Glomerular endothelial cell (primary cell): ENCODE data around the gene STING1. TPM values are rescaled to one million over a fixed set of nuclear protein-coding genes. Genes with fewer than 3 reads are reported as not detected.

ENCODE experiments used
- DNase-seq: peaks from one replicate; pipeline ENCODE4 v3.0.0-alpha.2; 2011; ENCODE audit warnings: low read depth, low spot score; ENCODE audit errors: extremely low read depth
- total RNA-seq: library from RNA; depleted of rRNA; stranded (reverse); fragments of >200 nt; gene quantifications from 2 replicates; pipeline ENCODE4 v1.2.3, GENCODE V29; 2015

Gene STING1
- total RNA-seq, 1 donor from 2014 or later: 58.0 TPM

- DNase-seq: no peak
Observed at GRCh38 chr5:139468421-139468931, 14.1 kb downstream of the STING1 start.

GRCh38 chr5:139462586-139463276 lies 19.8 kb downstream of the STING1 start, which contains the start of gene ECSCR:
TSS of gene ECSCR (minus strand) at chr5:139462743. CDS start at chr5:139462670, 73 bp downstream.
- no peak for DNase-seq

GRCh38 chr5:139461698-139462097 lies 20.9 kb downstream of the STING1 start:
- DNase-seq: peak; percentile 68

GRCh38 chr5:139461176-139461575 lies 21.4 kb downstream of the STING1 start:
- no peak for DNase-seq

- no peak for DNase-seq
Observed at GRCh38 chr5:139460455-139460854, 22.1 kb downstream of the STING1 start.

GRCh38 chr5:139459451-139459934 lies 23.1 kb downstream of the STING1 start:
- DNase-seq: no peak

- no peak for DNase-seq
Observed at GRCh38 chr5:139458580-139459407, 23.8 kb downstream of the STING1 start.

GRCh38 chr5:139457653-139458306 lies 24.8 kb downstream of the STING1 start:
- no peak for DNase-seq

GRCh38 chr5:139457241-139457640 lies 25.3 kb downstream of the STING1 start:
- no peak for DNase-seq

- no peak for DNase-seq
Observed at GRCh38 chr5:139456776-139457175, 25.8 kb downstream of the STING1 start.

GRCh38 chr5:139454568-139455290 lies 27.8 kb downstream of the STING1 start:
- DNase-seq: no peak

GRCh38 chr5:139453683-139454567 lies 28.6 kb downstream of the STING1 start:
- no peak for DNase-seq

GRCh38 chr5:139451878-139452660 lies 30.5 kb downstream of the STING1 start:
- DNase-seq: no peak

- DNase-seq: no peak
Observed at GRCh38 chr5:139451176-139451575, 31.4 kb downstream of the STING1 start.

- no peak for DNase-seq
Observed at GRCh38 chr5:139446956-139447779, 35.4 kb downstream of the STING1 start.

- no peak for DNase-seq
Observed at GRCh38 chr5:139445325-139446170, 37.0 kb downstream of the STING1 start.
